ENCODE measurements around the gene TJP1. TPM values are rescaled to one million over a fixed set of nuclear protein-coding genes. Genes with fewer than 3 reads are reported as not detected.

Gene TJP1
- total RNA-seq, 1 experiment from 2014 or later = 140 TPM

- Mint-ChIP-seq H3K4me1 (no peaks in the 10 kb centered on the region), H3K4me3 (no peak overlapping the region), H3K9me3 (no peaks in the 10 kb centered on the region), H3K36me3 (ENCODE audit: insufficient read depth in 1 of 3, low read depth in 3 of 3) (peaks cover 36 to 91% (median 87%) of the 10 kb centered on the region in 3 experiments), H3K27ac (no peak overlapping the region), H3K27me3 (ENCODE audit: low read depth) (no peaks in the 10 kb centered on the region)
- no peak overlapping the region for H2BK120ac ChIP-seq (ENCODE audit: low read depth, low read length, poor library complexity, severe bottlenecking)
- no peaks in the 10 kb centered on the region for H3K4me1 ChIP-seq (ENCODE audit: insufficient read depth, low read length)
- no peak overlapping the region for H3K27ac ChIP-seq (ENCODE audit: insufficient read length, low read depth, low read length)
- H2BK20ac ChIP-seq (ENCODE audit: low read depth, low read length, poor library complexity, severe bottlenecking) = no peak overlapping the region
- no peaks in the 10 kb centered on the region for H3K9me3 ChIP-seq (ENCODE audit: control insufficient read depth, low read depth, low read length)
- DNase-seq = no peak
- no peaks in the 10 kb centered on the region for H3K79me1 ChIP-seq (ENCODE audit: insufficient read depth, low read depth, low read length, poor library complexity, severe bottlenecking)
- H3K14ac ChIP-seq (ENCODE audit: insufficient read depth, low read length) = no peak overlapping the region
- H3K9ac ChIP-seq (ENCODE audit: extremely low read depth, insufficient read length, low read length) = no peak overlapping the region
- H3K18ac ChIP-seq (ENCODE audit: insufficient read length, low read depth, low read length) = no peak overlapping the region
- H2BK12ac ChIP-seq (ENCODE audit: insufficient read length, low read depth, low read length) = no peak overlapping the region
- WGBS (ENCODE audit: extremely low coverage, insufficient read length, low lambda C conversion rate) = no CpG with 5 or more reads among the region's 6 CpGs
- H4K5ac ChIP-seq (ENCODE audit: insufficient read length, low read depth, low read length) = no peak overlapping the region
- no peaks in the 10 kb centered on the region for H3K27me3 ChIP-seq (ENCODE audit: insufficient read depth, low read length)
- H2AK5ac ChIP-seq (ENCODE audit: insufficient read length, low read length) = no peak overlapping the region
- H3K56ac ChIP-seq (ENCODE audit: insufficient read length, low read depth, low read length) = no peak overlapping the region
- TF ChIP-seq CTCF (conservative IDR thresholded peaks at IDR 0.05) = no peak
- H3T11ph ChIP-seq (ENCODE audit: low read length) = no peak overlapping the region
- no peak overlapping the region for H3K23ac ChIP-seq (ENCODE audit: insufficient read length, low read depth, low read length)
- no peak overlapping the region for H3K4me2 ChIP-seq (ENCODE audit: insufficient read depth, insufficient read length, low read length)
- no peak overlapping the region for H2AFZ ChIP-seq (ENCODE audit: low read length)
- H2BK5ac ChIP-seq (ENCODE audit: insufficient read length, low read length) = no peak overlapping the region
- H4K20me1 ChIP-seq (ENCODE audit: control insufficient read depth, insufficient read depth, insufficient read length) = no peaks in the 10 kb centered on the region
- no peak overlapping the region for H4K91ac ChIP-seq (ENCODE audit: insufficient read length, low read depth, low read length)
- H3K4ac ChIP-seq (ENCODE audit: low read depth, low read length) = no peak overlapping the region
- no peak overlapping the region for H2BK15ac ChIP-seq (ENCODE audit: low read depth, low read length)
- no peaks in the 10 kb centered on the region for H3K79me2 ChIP-seq (ENCODE audit: insufficient read depth, low read length)
- H4K8ac ChIP-seq (replicated peaks; ENCODE audit: insufficient read length, low read depth, low read length) = no peak overlapping the region
- H3K23me2 ChIP-seq (ENCODE audit: insufficient read length, low read depth, low read length, poor library complexity, severe bottlenecking) = no peaks in the 10 kb centered on the region
Measured at GRCh38 chr15:29704950-29705597, 117.2 kb downstream of the TJP1 start.
